Activated CD4-positive, alpha-beta T cell treated with anti-CD3 and anti-CD28 coated beads for 36 hours (primary cell): ENCODE results near the gene CTDSPL2. TPM values are rescaled to one million over a fixed set of nuclear protein-coding genes. Genes with fewer than 3 reads are reported as not detected.
A peak's percentile ranks its signal among the peaks of the same experiment; 100 is the strongest.
"Not testable (repeated sequence)": the region's sequence is repeated elsewhere in the genome, so short reads cannot be mapped to it uniquely, and the experiment has no call there.

Source experiments
- ATAC-seq: fragments of 200-7000 bp; cut with Tn5 transposase; one replicate; pipeline ENCODE4 v1.10.0; 2021; ENCODE audit warnings: mild to moderate bottlenecking, moderate library complexity
- CTCF ChIA-PET: fragments of 350-600 bp; sonication (Branson Sonifier 250); formaldehyde crosslinking; loops from one replicate; lab custom pipeline; 2021; ENCODE audit warnings: antibody characterized with exemption; lab: Charles Lee
- POLR2A ChIA-PET: fragments of 350-600 bp; sonication (Branson Sonifier 250); formaldehyde crosslinking; loops from one replicate; lab custom pipeline; 2021; ENCODE audit warnings: antibody characterized with exemption, inconsistent platforms; lab: Charles Lee
- DNase-seq: peaks from one replicate; pipeline ENCODE4 v3.0.0-alpha.2; 2020
- H3K27ac Mint-ChIP-seq: one replicate; pipeline ENCODE4 v1.8.0; 2021; ENCODE audit warnings: mixed read lengths
- H3K27me3 Mint-ChIP-seq: one replicate; pipeline ENCODE4 v1.8.0; 2021; ENCODE audit warnings: mixed read lengths
- H3K36me3 Mint-ChIP-seq: one replicate; pipeline ENCODE4 v1.8.0; 2021; ENCODE audit warnings: low read depth, mixed read lengths
- H3K4me1 Mint-ChIP-seq: one replicate; pipeline ENCODE4 v1.8.0; 2021; ENCODE audit warnings: mixed read lengths
- H3K4me3 Mint-ChIP-seq: one replicate; pipeline ENCODE4 v1.8.0; 2021; ENCODE audit warnings: mild to moderate bottlenecking, moderate library complexity, mixed read lengths
- H3K9me3 Mint-ChIP-seq: one replicate; pipeline ENCODE4 v1.8.0; 2021; ENCODE audit warnings: low read depth, mixed read lengths
- intact Hi-C, 2 experiments: fragments of 100-400 bp; cut with DNase I in 1 of 2; cut with micrococcal nuclease in 1 of 2; formaldehyde crosslinking; loops; one replicate each; pipeline versions ENCODE4 v1.14.2 to v1.15.1; 2022 to 2024; cut with DNase I, micrococcal nuclease
- total RNA-seq, 2 experiments: library from RNA; stranded (reverse); gene quantifications; one replicate each; pipeline ENCODE4 v1.2.3, GENCODE V29; 2021

CTDSPL2 gene
- total RNA-seq, 2 experiments from 2014 or later, result 80.7 to 107 TPM

- H3K4me3 Mint-ChIP-seq, result no peak overlapping the region
- DNase-seq, result no peak
- no peaks in the 10 kb centered on the region for H3K27me3 Mint-ChIP-seq
- POLR2A ChIA-PET, result no interaction called here
- intact Hi-C loops, result no loop called here
- peaks cover 41% of the 10 kb centered on the region for H3K36me3 Mint-ChIP-seq
- no peak overlapping the region for H3K27ac Mint-ChIP-seq
- ATAC-seq, result no peak
- peaks cover 55% of the 10 kb centered on the region for H3K4me1 Mint-ChIP-seq
- CTCF ChIA-PET, result interaction anchor here (2.1 kb wide), 1 partner anchor 10 kb away, joined by 6 read pairs; no protein-coding TSS in a partner anchor
- peaks cover 4% of the 10 kb centered on the region for H3K9me3 Mint-ChIP-seq
Measured at GRCh38 chr15:44438402-44438801, 11.0 kb downstream of the CTDSPL2 start.

GRCh38 chr15:44441095-44441501, 13.7 kb downstream of the CTDSPL2 start:
- peaks cover 45% of the 10 kb centered on the region for H3K4me1 Mint-ChIP-seq
- no peak for ATAC-seq

GRCh38 chr15:44443515-44443914, 16.1 kb downstream of the CTDSPL2 start:
- no peak overlapping the region for H3K27ac Mint-ChIP-seq
- peaks cover 39% of the 10 kb centered on the region for H3K4me1 Mint-ChIP-seq
- peaks cover 40% of the 10 kb centered on the region for H3K36me3 Mint-ChIP-seq
- DNase-seq, result no peak
- POLR2A ChIA-PET, result no interaction called here
- no peaks in the 10 kb centered on the region for H3K27me3 Mint-ChIP-seq
- no peak for ATAC-seq
- intact Hi-C loops, result no loop called here
- H3K4me3 Mint-ChIP-seq, result no peak overlapping the region
- CTCF ChIA-PET, result interaction anchor here (1.1 kb wide), 1 partner anchor 16 kb away, joined by 4 read pairs; the partner anchor contains the start of gene CTDSPL2
- H3K9me3 Mint-ChIP-seq, result peaks cover 2% of the 10 kb centered on the region

More at GRCh38 chr15:44441095-44441501, 13.7 kb downstream of the CTDSPL2 start:
- DNase-seq, result no peak
- CTCF ChIA-PET, result interaction anchor here (0.9 kb wide), 1 partner anchor 11 kb away, joined by 3 read pairs; no protein-coding TSS in a partner anchor
- POLR2A ChIA-PET, result no interaction called here
- Mint-ChIP-seq H3K36me3 (peaks cover 47% of the 10 kb centered on the region), H3K4me3 (no peak overlapping the region), H3K9me3 (peaks cover 4% of the 10 kb centered on the region), H3K27me3 (no peaks in the 10 kb centered on the region), H3K27ac (no peak overlapping the region)
- intact Hi-C loops, result no loop called here

GRCh38 chr15:44447772-44448376, 20.4 kb downstream of the CTDSPL2 start:
- H3K4me3 Mint-ChIP-seq, result no peak overlapping the region
- DNase-seq (no peak), ATAC-seq (no peak)
- POLR2A ChIA-PET, result no interaction called here
- H3K27ac Mint-ChIP-seq, result no peak overlapping the region
- intact Hi-C loops, result loop anchor here in 1 of 2 experiments (2.0 kb wide), 1 partner anchor 17 kb away; no protein-coding TSS in a partner anchor
- H3K27me3 Mint-ChIP-seq, result no peaks in the 10 kb centered on the region
- CTCF ChIA-PET, result no interaction called here
- H3K4me1 Mint-ChIP-seq, result peaks cover 42% of the 10 kb centered on the region
- H3K9me3 Mint-ChIP-seq, result peaks cover 2% of the 10 kb centered on the region
- peaks cover 30% of the 10 kb centered on the region for H3K36me3 Mint-ChIP-seq

- intact Hi-C loops, result no loop called here
- H3K36me3 Mint-ChIP-seq, result peaks cover 23% of the 10 kb centered on the region
- ATAC-seq, result peak; percentile 73
Measured at GRCh38 chr15:44450172-44450571, 22.7 kb downstream of the CTDSPL2 start.

GRCh38 chr15:44453578-44454283, 26.3 kb downstream of the CTDSPL2 start:
- POLR2A ChIA-PET, CTCF ChIA-PET, H3K4me3 Mint-ChIP-seq, ATAC-seq, H3K27ac Mint-ChIP-seq, DNase-seq, H3K9me3 Mint-ChIP-seq, intact Hi-C loops, H3K27me3 Mint-ChIP-seq: not testable (repeated sequence)
- H3K36me3 Mint-ChIP-seq, result peaks cover 14% of the 10 kb centered on the region
- peaks cover 41% of the 10 kb centered on the region for H3K4me1 Mint-ChIP-seq

More at GRCh38 chr15:44450172-44450571, 22.7 kb downstream of the CTDSPL2 start:
- Mint-ChIP-seq H3K27me3 (no peaks in the 10 kb centered on the region), H3K4me3 (no peak overlapping the region), H3K9me3 (peaks cover 4% of the 10 kb centered on the region), H3K27ac (no peak overlapping the region), H3K4me1 (peaks cover 44% of the 10 kb centered on the region)
- ChIA-PET CTCF (interaction anchor here (1.3 kb wide), 1 partner anchor 14 kb away, joined by 3 read pairs; no protein-coding TSS in a partner anchor), POLR2A (no interaction called here)
- no peak for DNase-seq

DNA sequence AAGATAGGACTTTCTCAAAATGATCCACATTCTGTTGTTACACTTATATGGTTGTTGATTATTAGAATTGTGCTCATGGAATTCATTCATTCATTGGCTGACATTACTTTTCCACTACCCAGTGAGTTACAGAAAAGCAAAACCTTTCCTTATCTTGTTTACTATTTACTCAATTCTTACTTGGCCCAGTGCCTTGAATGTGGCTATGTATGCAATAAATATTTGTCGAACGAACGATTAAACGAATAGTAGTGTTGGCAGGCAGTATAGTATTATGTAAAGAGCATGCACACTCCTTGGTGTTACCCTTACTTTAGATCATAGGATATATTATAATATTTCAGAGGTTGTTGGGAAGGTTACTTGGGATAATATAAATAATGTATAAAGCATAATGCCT, 31.0 kb downstream of the CTDSPL2 start:
- Mint-ChIP-seq H3K4me3 (no peak overlapping the region), H3K4me1 (peaks cover 17% of the 10 kb centered on the region)

GRCh38 chr15:44468709-44469385, 41.4 kb downstream of the CTDSPL2 start:
- POLR2A ChIA-PET, result no interaction called here
- Mint-ChIP-seq H3K4me3 (no peak overlapping the region), H3K27ac (peak overlapping the region; percentile 80), H3K36me3 (peaks cover 28% of the 10 kb centered on the region), H3K27me3 (no peaks in the 10 kb centered on the region), H3K4me1 (peaks cover 23% of the 10 kb centered on the region), H3K9me3 (peaks cover 3% of the 10 kb centered on the region)
- peak; percentile 95 for ATAC-seq
- peak; percentile 19 for DNase-seq
- intact Hi-C loops, result loop anchor here in 1 of 2 experiments (5.0 kb wide), 1 partner anchor 42 kb away; the partner anchor contains the start of gene CTDSPL2
- CTCF ChIA-PET, result interaction anchor here (1.2 kb wide), 2 partner anchors 9 to 12 kb away, joined by 4 read pairs; no protein-coding TSS in a partner anchor

More for the DNA sequence above, 31.0 kb downstream of the CTDSPL2 start:
- Mint-ChIP-seq H3K27me3 (no peaks in the 10 kb centered on the region), H3K27ac (no peak overlapping the region), H3K9me3 (peaks cover 4% of the 10 kb centered on the region), H3K36me3 (peaks cover 17% of the 10 kb centered on the region)
- ChIA-PET POLR2A (no interaction called here), CTCF (no interaction called here)
- no peak for DNase-seq
- no peak for ATAC-seq
- intact Hi-C loops, result no loop called here

- intact Hi-C loops, result no loop called here
- H3K9me3 Mint-ChIP-seq, result peaks cover 3% of the 10 kb centered on the region
- H3K36me3 Mint-ChIP-seq, result peaks cover 25% of the 10 kb centered on the region
- ATAC-seq (no peak), DNase-seq (no peak)
- no peak overlapping the region for H3K4me3 Mint-ChIP-seq
- ChIA-PET CTCF (interaction anchor here (0.8 to 1.9 kb wide), 3 partner anchors 8 to 29 kb away, joined by 3 to 8 read pairs (median 3); no protein-coding TSS in a partner anchor), POLR2A (no interaction called here)
- peaks cover 20% of the 10 kb centered on the region for H3K4me1 Mint-ChIP-seq
- H3K27me3 Mint-ChIP-seq, result no peaks in the 10 kb centered on the region
- no peak overlapping the region for H3K27ac Mint-ChIP-seq
Measured at GRCh38 chr15:44471885-44472455, 44.5 kb downstream of the CTDSPL2 start.

DNA sequence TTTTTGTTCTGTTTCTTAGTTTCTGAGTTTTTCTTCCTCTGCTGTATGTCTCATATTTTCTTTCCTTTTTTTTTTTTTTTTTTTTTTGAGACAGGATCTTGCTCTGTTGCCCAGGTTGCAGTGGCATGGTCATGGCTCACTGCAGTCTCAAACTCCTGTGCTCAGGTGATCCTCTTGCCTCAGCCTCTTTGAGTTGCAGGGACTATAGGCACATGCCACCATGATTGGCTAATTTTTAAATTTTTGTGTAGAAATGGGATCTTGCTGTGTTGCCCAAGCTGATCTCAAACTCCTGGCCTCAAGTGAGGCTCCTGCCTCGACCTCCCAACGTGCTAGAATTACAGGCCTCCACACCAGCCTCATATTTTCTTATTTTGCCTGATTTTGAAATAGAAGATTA, 51.9 kb downstream of the CTDSPL2 start:
- ChIA-PET POLR2A (no interaction called here), CTCF (no interaction called here)
- no peak for ATAC-seq
- no peak for DNase-seq
- peaks cover 6% of the 10 kb centered on the region for H3K36me3 Mint-ChIP-seq
- intact Hi-C loops, result no loop called here
- no peaks in the 10 kb centered on the region for H3K9me3 Mint-ChIP-seq
- peaks cover 12% of the 10 kb centered on the region for H3K4me1 Mint-ChIP-seq
- no peaks in the 10 kb centered on the region for H3K27me3 Mint-ChIP-seq
- H3K27ac Mint-ChIP-seq, result no peak overlapping the region
- H3K4me3 Mint-ChIP-seq, result no peak overlapping the region

DNA sequence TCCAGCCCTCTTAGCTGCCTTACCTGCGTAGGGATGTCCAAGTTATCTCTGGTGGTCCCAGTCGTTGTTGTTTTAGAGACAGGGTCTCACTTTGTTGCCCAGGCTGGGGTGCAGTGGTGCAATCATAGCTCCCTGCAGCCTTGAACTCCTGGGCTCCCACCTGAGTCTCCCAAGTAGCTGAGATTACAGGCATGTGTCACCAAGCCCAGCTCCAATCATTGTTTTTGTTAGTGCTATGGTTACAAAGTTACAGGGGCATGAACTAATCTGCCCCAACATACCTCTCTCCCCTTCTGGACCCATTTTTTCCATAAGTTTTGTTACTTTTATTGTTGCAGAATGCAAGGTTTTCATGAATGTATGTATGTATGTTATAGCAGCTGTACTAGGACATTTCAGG, 54.7 kb downstream of the CTDSPL2 start:
- Mint-ChIP-seq H3K4me1 (peaks cover 30% of the 10 kb centered on the region), H3K27ac (peak overlapping the region; percentile 9), H3K27me3 (no peaks in the 10 kb centered on the region), H3K36me3 (peaks cover 12% of the 10 kb centered on the region), H3K4me3 (no peak overlapping the region), H3K9me3 (no peaks in the 10 kb centered on the region)
- ATAC-seq (no peak), DNase-seq (no peak)
- ChIA-PET CTCF (interaction anchor here (0.8 kb wide), 1 partner anchor 19 kb away, joined by 3 read pairs; no protein-coding TSS in a partner anchor), POLR2A (interaction anchor here (0.7 kb wide), 2 partner anchors 388 to 971 kb away, joined by 3 to 5 read pairs; no protein-coding TSS in a partner anchor)
- intact Hi-C loops, result no loop called here
